Measurements from ENCODE around the gene HDAC10. TPM values are rescaled to one million over a fixed set of nuclear protein-coding genes. Genes with fewer than 3 reads are reported as not detected.
"Not testable (repeated sequence)": the region's sequence is repeated elsewhere in the genome, so short reads cannot be mapped to it uniquely, and the experiment has no call there.

Gene HDAC10
- total and polyA plus RNA-seq, 2 donors: 11.6 to 61.6 TPM

GRCh38 chr22:50273781-50274180 is 22.7 kb upstream of the HDAC10 start:
- Histone ChIP-seq H3K27me3 (ENCODE audit: control insufficient read depth in 2 of 2, insufficient read depth in 1 of 2, low read length in 1 of 2) (peaks cover 42 to 48% of the 10 kb centered on the region in 2 donors), H3K9me3 (ENCODE audit: control insufficient read depth in 2 of 2, insufficient read depth in 1 of 2, low read length in 1 of 2) (peaks cover 1 to 14% of the 10 kb centered on the region in 2 donors), H3K4me1 (ENCODE audit: control insufficient read depth in 2 of 2, insufficient read depth in 2 of 2, low read length in 2 of 2) (peaks cover 6 to 22% of the 10 kb centered on the region in 2 donors)
- DNase-seq (ENCODE audit: low read depth in 6 of 9, low spot score in 9 of 9); H3K27ac ChIP-seq (ENCODE audit: low read depth in 1 of 2, low read length in 1 of 2); H3K36me3 ChIP-seq (ENCODE audit: control insufficient read depth in 2 of 2, insufficient read depth in 2 of 2, low read length in 1 of 2); H3K4me3 ChIP-seq (ENCODE audit: low read length in 2 of 2): not testable (repeated sequence)
- WGBS: 93% methylated on average over 10 of the region's 10 CpGs

- peaks cover 1 to 14% of the 10 kb centered on the region in 2 donors for H3K9me3 ChIP-seq (ENCODE audit: control insufficient read depth in 2 of 2, insufficient read depth in 1 of 2, low read length in 1 of 2)
- WGBS: 90% methylated on average over 11 of the region's 11 CpGs
- H3K27me3 ChIP-seq (ENCODE audit: control insufficient read depth in 2 of 2, insufficient read depth in 1 of 2, low read length in 1 of 2): peaks cover 46 to 52% of the 10 kb centered on the region in 2 donors
- H3K36me3 ChIP-seq (ENCODE audit: control insufficient read depth in 2 of 2, insufficient read depth in 2 of 2, low read length in 1 of 2); DNase-seq (ENCODE audit: low read depth in 6 of 9, low spot score in 9 of 9); H3K27ac ChIP-seq (ENCODE audit: low read depth in 1 of 2, low read length in 1 of 2); H3K4me3 ChIP-seq (ENCODE audit: low read length in 2 of 2): not testable (repeated sequence)
- peaks cover 6 to 22% of the 10 kb centered on the region in 2 donors for H3K4me1 ChIP-seq (ENCODE audit: control insufficient read depth in 2 of 2, insufficient read depth in 2 of 2, low read length in 2 of 2)
Measured at GRCh38 chr22:50273352-50273751, 22.3 kb upstream of the HDAC10 start.

GRCh38 chr22:50272044-50272802 is 21.2 kb upstream of the HDAC10 start:
- WGBS: 58% methylated on average over 26 of the region's 26 CpGs
- H3K4me3 ChIP-seq (ENCODE audit: low read length in 2 of 2): peak overlapping the region in 1 of 2 donors; percentile 44

DNA sequence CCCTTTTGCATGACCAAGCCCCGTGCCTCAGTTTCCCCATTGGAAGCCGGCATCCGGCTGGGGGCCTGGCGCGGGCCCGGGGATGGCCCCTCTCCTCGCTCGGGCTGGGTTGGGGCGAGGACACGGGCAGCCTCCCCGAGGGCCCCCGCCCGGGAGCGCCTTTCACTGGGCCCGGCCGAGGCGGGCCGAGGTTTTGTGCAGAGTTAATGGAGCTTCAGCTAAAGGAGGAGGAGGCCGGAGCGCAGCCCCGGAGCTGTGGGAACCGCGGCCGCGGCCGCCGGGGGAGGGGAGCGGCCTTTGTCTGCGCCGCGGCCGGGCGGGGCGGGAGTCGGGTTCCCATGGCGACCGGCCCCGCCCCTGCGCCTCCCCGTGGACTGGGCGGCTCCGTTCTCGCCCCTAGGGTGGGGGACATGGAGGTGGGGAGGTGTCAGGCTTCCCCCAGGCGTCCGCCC is 20.5 kb upstream of the HDAC10 start:
- no peaks in the 10 kb centered on the region for H3K36me3 ChIP-seq (ENCODE audit: control insufficient read depth in 2 of 2, insufficient read depth in 2 of 2, low read length in 1 of 2)
- H3K27me3 ChIP-seq (ENCODE audit: control insufficient read depth in 2 of 2, insufficient read depth in 1 of 2, low read length in 1 of 2): peaks cover 59 to 71% of the 10 kb centered on the region in 2 donors
- no peak overlapping the region for H3K27ac ChIP-seq (ENCODE audit: low read depth in 1 of 2, low read length in 1 of 2)
- H3K4me3 ChIP-seq (ENCODE audit: low read length in 2 of 2): peak overlapping the region in 1 of 2 donors; percentile 44
- WGBS: 1% methylated on average over 45 of the region's 45 CpGs
- DNase-seq (ENCODE audit: low read depth in 6 of 9, low spot score in 9 of 9): peak in 1 of 9 donors; percentile 37
- peaks cover 5 to 20% of the 10 kb centered on the region in 2 donors for H3K9me3 ChIP-seq (ENCODE audit: control insufficient read depth in 2 of 2, insufficient read depth in 1 of 2, low read length in 1 of 2)
- H3K4me1 ChIP-seq (ENCODE audit: control insufficient read depth in 2 of 2, insufficient read depth in 2 of 2, low read length in 2 of 2): peaks cover 6 to 25% of the 10 kb centered on the region in 2 donors

More at GRCh38 chr22:50272044-50272802, 21.2 kb upstream of the HDAC10 start:
- DNase-seq (ENCODE audit: low read depth in 6 of 9, low spot score in 9 of 9): no peak
- Histone ChIP-seq H3K9me3 (ENCODE audit: control insufficient read depth in 2 of 2, insufficient read depth in 1 of 2, low read length in 1 of 2) (peaks cover 5 to 14% of the 10 kb centered on the region in 2 donors), H3K27me3 (ENCODE audit: control insufficient read depth in 2 of 2, insufficient read depth in 1 of 2, low read length in 1 of 2) (peaks cover 56 to 64% of the 10 kb centered on the region in 2 donors), H3K4me1 (ENCODE audit: control insufficient read depth in 2 of 2, insufficient read depth in 2 of 2, low read length in 2 of 2) (peaks cover 6 to 25% of the 10 kb centered on the region in 2 donors), H3K27ac (ENCODE audit: low read depth in 1 of 2, low read length in 1 of 2) (no peak overlapping the region), H3K36me3 (ENCODE audit: control insufficient read depth in 2 of 2, insufficient read depth in 2 of 2, low read length in 1 of 2) (no peaks in the 10 kb centered on the region)

- peak overlapping the region; percentile 24 to 62 for H3K4me3 ChIP-seq (ENCODE audit: low read length in 2 of 2)
- WGBS: 2% methylated on average over 53 of the region's 53 CpGs
- H3K36me3 ChIP-seq (ENCODE audit: control insufficient read depth in 2 of 2, insufficient read depth in 2 of 2, low read length in 1 of 2): no peaks in the 10 kb centered on the region
- peaks cover 59 to 78% of the 10 kb centered on the region in 2 donors for H3K27me3 ChIP-seq (ENCODE audit: control insufficient read depth in 2 of 2, insufficient read depth in 1 of 2, low read length in 1 of 2)
- peaks cover 6 to 25% of the 10 kb centered on the region in 2 donors for H3K4me1 ChIP-seq (ENCODE audit: control insufficient read depth in 2 of 2, insufficient read depth in 2 of 2, low read length in 2 of 2)
- DNase-seq (ENCODE audit: low read depth in 6 of 9, low spot score in 9 of 9): peak in 2 of 9 donors; percentile 58 to 62
- peaks cover 4 to 12% of the 10 kb centered on the region in 2 donors for H3K9me3 ChIP-seq (ENCODE audit: control insufficient read depth in 2 of 2, insufficient read depth in 1 of 2, low read length in 1 of 2)
- no peak overlapping the region for H3K27ac ChIP-seq (ENCODE audit: low read depth in 1 of 2, low read length in 1 of 2)
Measured at GRCh38 chr22:50270666-50271394, 19.8 kb upstream of the HDAC10 start.

DNA sequence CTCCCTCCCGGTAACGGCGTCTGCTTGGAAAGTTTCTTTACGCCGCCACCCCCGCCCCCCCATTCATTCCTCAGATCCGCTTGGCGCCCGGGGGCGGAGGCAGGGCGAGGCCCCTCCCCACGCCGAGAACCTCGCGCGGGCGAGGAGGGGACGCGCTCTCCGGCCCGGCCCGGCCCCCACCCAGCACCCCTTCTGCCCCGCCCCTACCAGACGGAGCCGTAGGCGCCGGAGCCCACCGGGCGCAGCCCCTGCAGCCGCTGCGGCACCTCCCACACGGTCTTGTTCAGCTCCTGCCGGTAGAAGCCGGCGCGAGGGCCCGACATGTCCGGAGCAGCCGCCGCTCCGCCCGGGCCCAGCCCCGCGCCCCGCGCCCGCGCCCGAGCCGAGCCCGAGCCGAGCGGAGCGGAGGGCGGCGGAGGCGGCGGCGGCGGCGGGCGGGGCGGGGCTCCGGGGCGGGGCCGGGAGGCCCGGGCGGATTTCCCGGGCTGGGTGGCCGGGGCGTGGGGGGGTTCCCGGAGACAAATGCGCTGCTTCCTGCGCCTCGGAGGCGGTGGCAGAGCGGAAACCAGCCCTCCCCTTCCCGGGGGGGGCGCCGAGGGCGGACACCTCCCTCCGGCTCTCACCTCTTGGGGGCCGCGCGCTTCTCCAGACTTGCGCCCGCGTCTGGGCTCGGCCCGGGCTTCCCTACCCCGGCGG is 19.1 kb upstream of the HDAC10 start, which contains the start of gene MAPK11:
TSS of gene MAPK11 (minus strand) at position 411 of the 696 bp plus-strand sequence. CDS start at position 323, 88 bp downstream.
- H3K4me1 ChIP-seq (ENCODE audit: control insufficient read depth in 2 of 2, insufficient read depth in 2 of 2, low read length in 2 of 2): peaks cover 6 to 25% of the 10 kb centered on the region in 2 donors

DNA sequence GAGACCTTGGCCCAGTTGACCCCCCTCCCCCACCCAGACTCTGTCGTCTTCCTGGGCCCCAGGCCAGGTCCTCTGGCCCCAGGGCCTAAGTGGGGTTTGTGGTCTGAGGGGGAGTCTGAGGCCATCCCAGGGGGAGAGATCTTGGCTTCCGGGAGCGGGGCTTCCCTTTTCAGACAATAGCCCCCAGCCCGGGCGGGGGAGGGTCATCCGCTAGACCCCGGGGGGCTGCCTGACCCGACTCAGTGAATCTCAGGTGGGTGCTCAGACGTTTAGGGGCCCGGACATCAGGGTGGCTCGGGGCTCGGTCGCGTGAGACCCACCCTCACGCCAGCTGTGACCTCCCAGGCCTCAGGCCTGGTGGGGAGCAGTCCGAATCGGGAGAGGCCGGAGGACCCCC is 18.5 kb upstream of the HDAC10 start:
- Histone ChIP-seq H3K9me3 (ENCODE audit: control insufficient read depth in 2 of 2, insufficient read depth in 1 of 2, low read length in 1 of 2) (peaks cover 4 to 11% of the 10 kb centered on the region in 2 donors), H3K4me3 (ENCODE audit: low read length in 2 of 2) (peak overlapping the region; percentile 22 to 62), H3K36me3 (ENCODE audit: control insufficient read depth in 2 of 2, insufficient read depth in 2 of 2, low read length in 1 of 2) (no peaks in the 10 kb centered on the region), H3K27ac (ENCODE audit: low read depth in 1 of 2, low read length in 1 of 2) (no peak overlapping the region), H3K4me1 (ENCODE audit: control insufficient read depth in 2 of 2, insufficient read depth in 2 of 2, low read length in 2 of 2) (peaks cover 6 to 25% of the 10 kb centered on the region in 2 donors), H3K27me3 (ENCODE audit: control insufficient read depth in 2 of 2, insufficient read depth in 1 of 2, low read length in 1 of 2) (peaks cover 59 to 90% of the 10 kb centered on the region in 2 donors)
- DNase-seq (ENCODE audit: low read depth in 6 of 9, low spot score in 9 of 9): no peak
- 5% methylated on average over 18 of the region's 18 CpGs for WGBS

More for the DNA sequence above, 19.1 kb upstream of the HDAC10 start, which contains the start of gene MAPK11:
- peak in 2 of 9 donors; percentile 47 to 69 for DNase-seq (ENCODE audit: low read depth in 6 of 9, low spot score in 9 of 9)
- peak within 1 kb of the TSS; percentile 24 to 62 for H3K4me3 ChIP-seq (ENCODE audit: low read length in 2 of 2)
- no peak within 1 kb of the TSS for H3K27ac ChIP-seq (ENCODE audit: low read depth in 1 of 2, low read length in 1 of 2)
- WGBS: under 1% methylated on average over 92 of the region's 92 CpGs
- H3K9me3 ChIP-seq (ENCODE audit: control insufficient read depth in 2 of 2, insufficient read depth in 1 of 2, low read length in 1 of 2): peaks cover 4 to 11% of the 10 kb centered on the region in 2 donors
- H3K27me3 ChIP-seq (ENCODE audit: control insufficient read depth in 2 of 2, insufficient read depth in 1 of 2, low read length in 1 of 2): peaks cover 59 to 84% of the 10 kb centered on the region in 2 donors
- H3K36me3 ChIP-seq (ENCODE audit: control insufficient read depth in 2 of 2, insufficient read depth in 2 of 2, low read length in 1 of 2): no peaks in the 10 kb centered on the region

DNA sequence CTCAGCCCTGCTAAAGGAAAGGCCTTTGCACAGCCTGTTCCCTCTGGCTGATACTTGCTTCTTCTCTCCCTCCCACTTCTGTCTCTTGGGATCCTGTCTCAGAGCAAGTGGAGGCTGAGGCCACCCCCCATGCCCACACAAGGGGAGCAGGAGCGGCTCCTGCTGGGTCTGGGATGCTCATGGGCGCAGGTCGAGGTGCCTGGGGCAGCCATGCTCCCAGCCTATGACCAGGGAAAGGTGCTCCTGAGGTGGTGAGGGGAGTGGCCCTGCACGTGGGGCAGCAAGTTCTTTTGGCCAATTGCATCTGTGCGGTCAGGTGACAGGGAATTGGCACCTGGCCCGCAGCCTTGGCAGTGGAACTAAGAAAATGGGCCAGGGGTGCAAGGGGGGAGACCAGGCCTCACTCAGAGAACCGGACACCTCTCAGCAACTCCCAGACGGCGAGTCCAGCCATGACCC is 17.6 kb upstream of the HDAC10 start:
- Histone ChIP-seq H3K36me3 (ENCODE audit: control insufficient read depth in 2 of 2, insufficient read depth in 2 of 2, low read length in 1 of 2) (no peaks in the 10 kb centered on the region), H3K27me3 (ENCODE audit: control insufficient read depth in 2 of 2, insufficient read depth in 1 of 2, low read length in 1 of 2) (peaks cover 61 to 92% of the 10 kb centered on the region in 2 donors), H3K27ac (ENCODE audit: low read depth in 1 of 2, low read length in 1 of 2) (no peak overlapping the region), H3K4me1 (ENCODE audit: control insufficient read depth in 2 of 2, insufficient read depth in 2 of 2, low read length in 2 of 2) (peaks cover 6 to 25% of the 10 kb centered on the region in 2 donors), H3K4me3 (ENCODE audit: low read length in 2 of 2) (no peak overlapping the region), H3K9me3 (ENCODE audit: control insufficient read depth in 2 of 2, insufficient read depth in 1 of 2, low read length in 1 of 2) (peaks cover 4 to 11% of the 10 kb centered on the region in 2 donors)
- no peak for DNase-seq (ENCODE audit: low read depth in 6 of 9, low spot score in 9 of 9)
- WGBS: 90% methylated on average over 9 of the region's 9 CpGs

Data from thymus (tissue), 11 donors.